Liver (tissue), 9 donors: ENCODE data around the gene LAMA2. TPM values are rescaled to one million over a fixed set of nuclear protein-coding genes. Genes with fewer than 3 reads are reported as not detected.

Experiments used
- DNase-seq: peaks from one replicate; pipeline ENCODE4 v3.0.0-alpha.2; 2017; ENCODE audit warnings: low spot score
- H3K27ac ChIP-seq, 2 donors: one replicate each; pipeline ENCODE4 v1.7.0; 2013; ENCODE audit warnings: inconsistent platforms in 2 of 2, low read length in 2 of 2, control low read depth in 1 of 2, low read depth in 1 of 2, mild to moderate bottlenecking in 1 of 2
- H3K27me3 ChIP-seq, 4 donors: one replicate each; pipeline versions ENCODE4 v1.6.1 to v1.7.0; 2013; ENCODE audit warnings: low read length in 3 of 4, inconsistent platforms in 1 of 4, mild to moderate bottlenecking in 1 of 4, moderate library complexity in 1 of 4; ENCODE audit not compliant: control insufficient read depth in 4 of 4, insufficient read depth in 4 of 4
- H3K36me3 ChIP-seq, 4 donors: one replicate each; pipeline versions ENCODE4 v1.6.1 to v1.7.0; 2013; ENCODE audit warnings: low read length in 3 of 4, mild to moderate bottlenecking in 3 of 4, low read depth in 1 of 4, moderate library complexity in 1 of 4; ENCODE audit not compliant: control insufficient read depth in 4 of 4, insufficient read depth in 3 of 4
- H3K4me1 ChIP-seq, 4 donors: one replicate each; pipeline versions ENCODE4 v1.6.1 to v1.7.0; 2013; ENCODE audit warnings: low read length in 3 of 4, mild to moderate bottlenecking in 3 of 4, moderate library complexity in 1 of 4; ENCODE audit not compliant: control insufficient read depth in 4 of 4, insufficient read depth in 4 of 4
- H3K4me3 ChIP-seq, 3 donors: one replicate each; pipeline versions ENCODE4 v1.6.1 to v1.7.0; 2013; ENCODE audit warnings: low read length in 3 of 3, control low read depth in 1 of 3, low read depth in 1 of 3, mild to moderate bottlenecking in 1 of 3
- H3K9ac ChIP-seq, 2 donors: one replicate each; pipeline ENCODE4 v1.7.0; 2013; ENCODE audit warnings: low read length in 2 of 2, mild to moderate bottlenecking in 2 of 2, moderate library complexity in 2 of 2, control low read depth in 1 of 2, low read depth in 1 of 2
- H3K9me3 ChIP-seq, 4 donors: one replicate each; pipeline versions ENCODE4 v1.6.1 to v1.7.0; 2013; ENCODE audit warnings: low read length in 3 of 4; ENCODE audit not compliant: control insufficient read depth in 4 of 4
- ATF3 ChIP-seq: IDR thresholded peaks from 2 replicates; pipeline ENCODE4 v1.6.1; 2016; ENCODE audit warnings: antibody characterized with exemption
- EGR1 ChIP-seq, 2 donors: IDR thresholded peaks; 2 replicates each; pipeline ENCODE4 v1.6.1; 2016 to 2018; ENCODE audit warnings: antibody characterized with exemption in 2 of 2, low read depth in 2 of 2
- FOXA1 ChIP-seq: IDR thresholded peaks from 2 replicates; pipeline ENCODE4 v1.6.1; 2016; ENCODE audit warnings: antibody characterized with exemption
- FOXA2 ChIP-seq: IDR thresholded peaks from 2 replicates; pipeline ENCODE4 v1.6.1; 2016; ENCODE audit warnings: antibody characterized with exemption
- GABPA ChIP-seq, 2 donors: IDR thresholded peaks in 1 of 2; conservative IDR thresholded peaks in 1 of 2; 2 replicates each; pipeline ENCODE4 v1.6.1; 2016; ENCODE audit warnings: antibody characterized with exemption in 2 of 2, mild to moderate bottlenecking in 1 of 2, moderate library complexity in 1 of 2
- HNF4A ChIP-seq, 2 donors: conservative IDR thresholded peaks; 2 replicates each; pipeline ENCODE4 v1.6.1; 2016; ENCODE audit warnings: antibody characterized with exemption in 2 of 2, mild to moderate bottlenecking in 2 of 2
- HNF4G ChIP-seq: IDR thresholded peaks from 2 replicates; pipeline ENCODE4 v1.6.1; 2016; ENCODE audit warnings: antibody characterized with exemption
- JUND ChIP-seq, 2 donors: IDR thresholded peaks; 2 replicates each; pipeline ENCODE4 v1.6.1; 2016; ENCODE audit warnings: antibody characterized with exemption in 2 of 2
- MAX ChIP-seq: IDR thresholded peaks from 2 replicates; pipeline ENCODE4 v1.6.1; 2016; ENCODE audit warnings: antibody characterized with exemption
- NR2F2 ChIP-seq: IDR thresholded peaks from 2 replicates; pipeline ENCODE4 v1.6.1; 2016; ENCODE audit warnings: antibody characterized with exemption
- RAD21 ChIP-seq, 2 donors: IDR thresholded peaks; 2 replicates each; pipeline ENCODE4 v1.6.1; 2016; ENCODE audit warnings: antibody characterized with exemption in 2 of 2, mild to moderate bottlenecking in 2 of 2
- REST ChIP-seq: IDR thresholded peaks from 2 replicates; pipeline ENCODE4 v1.6.1; 2016; ENCODE audit warnings: antibody characterized with exemption, mild to moderate bottlenecking
- RXRA ChIP-seq, 2 donors: IDR thresholded peaks; 2 replicates each; pipeline ENCODE4 v1.6.1; 2017 to 2018; ENCODE audit warnings: antibody characterized with exemption in 2 of 2, mild to moderate bottlenecking in 1 of 2
- SP1 ChIP-seq: IDR thresholded peaks from 2 replicates; pipeline ENCODE4 v1.6.1; 2018; ENCODE audit warnings: antibody characterized with exemption, mild to moderate bottlenecking
- TAF1 ChIP-seq: conservative IDR thresholded peaks from 2 replicates; pipeline ENCODE4 v1.6.1; 2016; ENCODE audit warnings: antibody characterized with exemption, mild to moderate bottlenecking
- YY1 ChIP-seq: IDR thresholded peaks from 2 replicates; pipeline ENCODE4 v1.6.1; 2016; ENCODE audit warnings: antibody characterized with exemption, mild to moderate bottlenecking
- polyA plus RNA-seq, 2 donors: library from polyadenylated mRNA; stranded (reverse) in 1 of 2; unstranded in 1 of 2; fragments of 200-250 nt in 1 of 2; fragments of >200 nt in 1 of 2; fragmentation: Nextera tagmentation in 1 of 2; extraction: Ambion mirVana in 1 of 2; gene quantifications; one replicate each; pipeline versions ENCODE4 v1.2.1 to v1.2.3, GENCODE V29; 2013 to 2015
- total RNA-seq, 2 donors: library from RNA; depleted of rRNA; stranded (reverse); fragments of >200 nt; gene quantifications; one replicate each; pipeline ENCODE4 v1.2.3, GENCODE V29; 2014
- TF ChIP-seq, protein P1 (sequence below): fragments of 150-350 bp; IDR thresholded peaks from 2 replicates; pipeline ENCODE4 v1.5.1; 2017; ENCODE audit warnings: improper control_type of control experiment, low read depth, low read length; ENCODE audit not compliant: missing input control
- TF ChIP-seq, protein P2 (sequence below): IDR thresholded peaks from 2 replicates; pipeline ENCODE4 v1.6.1; 2016; ENCODE audit warnings: antibody characterized with exemption
- donor health status: healthy.
- donor health status: healthy.
- donor health status: healthy.
- donor health status: healthy.
- donor health status: healthy.

Gene LAMA2
- total and polyA plus RNA-seq, 4 donors = 1.3 to 17.0 (median 3.0) TPM

- H3K4me3 ChIP-seq = no peak overlapping the region
- H3K27ac ChIP-seq = no peak overlapping the region
Observed at GRCh38 chr6:129494586-129494985, 611.6 kb downstream of the LAMA2 start.

More at GRCh38 chr6:129494586-129494985, 611.6 kb downstream of the LAMA2 start:
- H3K36me3 ChIP-seq = peaks cover 0 to 2% (median 0%) of the 10 kb centered on the region in 4 donors
- no peak overlapping the region for H3K9ac ChIP-seq
- TF ChIP-seq YY1 (no peak), RAD21 (IDR thresholded peaks at IDR 0.05) (no peak), SP1 (no peak), TAF1 (no peak), REST (no peak), HNF4G (no peak), NR2F2 (no peak), FOXA2 (no peak), HNF4A (conservative IDR thresholded peaks at IDR 0.05) (no peak), FOXA1 (no peak), GABPA (IDR thresholded peaks at IDR 0.05 in 1 of 2, conservative IDR thresholded peaks at IDR 0.05 in 1 of 2) (no peak), EGR1 (IDR thresholded peaks at IDR 0.05; ENCODE audit: low read depth in 2 of 2) (no peak), ATF3 (no peak), RXRA (IDR thresholded peaks at IDR 0.05) (no peak), MAX (no peak), JUND (IDR thresholded peaks at IDR 0.05) (no peak)
- TF ChIP-seq, protein P1, sequence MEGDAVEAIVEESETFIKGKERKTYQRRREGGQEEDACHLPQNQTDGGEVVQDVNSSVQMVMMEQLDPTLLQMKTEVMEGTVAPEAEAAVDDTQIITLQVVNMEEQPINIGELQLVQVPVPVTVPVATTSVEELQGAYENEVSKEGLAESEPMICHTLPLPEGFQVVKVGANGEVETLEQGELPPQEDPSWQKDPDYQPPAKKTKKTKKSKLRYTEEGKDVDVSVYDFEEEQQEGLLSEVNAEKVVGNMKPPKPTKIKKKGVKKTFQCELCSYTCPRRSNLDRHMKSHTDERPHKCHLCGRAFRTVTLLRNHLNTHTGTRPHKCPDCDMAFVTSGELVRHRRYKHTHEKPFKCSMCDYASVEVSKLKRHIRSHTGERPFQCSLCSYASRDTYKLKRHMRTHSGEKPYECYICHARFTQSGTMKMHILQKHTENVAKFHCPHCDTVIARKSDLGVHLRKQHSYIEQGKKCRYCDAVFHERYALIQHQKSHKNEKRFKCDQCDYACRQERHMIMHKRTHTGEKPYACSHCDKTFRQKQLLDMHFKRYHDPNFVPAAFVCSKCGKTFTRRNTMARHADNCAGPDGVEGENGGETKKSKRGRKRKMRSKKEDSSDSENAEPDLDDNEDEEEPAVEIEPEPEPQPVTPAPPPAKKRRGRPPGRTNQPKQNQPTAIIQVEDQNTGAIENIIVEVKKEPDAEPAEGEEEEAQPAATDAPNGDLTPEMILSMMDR = no peak
- TF ChIP-seq, protein P2, sequence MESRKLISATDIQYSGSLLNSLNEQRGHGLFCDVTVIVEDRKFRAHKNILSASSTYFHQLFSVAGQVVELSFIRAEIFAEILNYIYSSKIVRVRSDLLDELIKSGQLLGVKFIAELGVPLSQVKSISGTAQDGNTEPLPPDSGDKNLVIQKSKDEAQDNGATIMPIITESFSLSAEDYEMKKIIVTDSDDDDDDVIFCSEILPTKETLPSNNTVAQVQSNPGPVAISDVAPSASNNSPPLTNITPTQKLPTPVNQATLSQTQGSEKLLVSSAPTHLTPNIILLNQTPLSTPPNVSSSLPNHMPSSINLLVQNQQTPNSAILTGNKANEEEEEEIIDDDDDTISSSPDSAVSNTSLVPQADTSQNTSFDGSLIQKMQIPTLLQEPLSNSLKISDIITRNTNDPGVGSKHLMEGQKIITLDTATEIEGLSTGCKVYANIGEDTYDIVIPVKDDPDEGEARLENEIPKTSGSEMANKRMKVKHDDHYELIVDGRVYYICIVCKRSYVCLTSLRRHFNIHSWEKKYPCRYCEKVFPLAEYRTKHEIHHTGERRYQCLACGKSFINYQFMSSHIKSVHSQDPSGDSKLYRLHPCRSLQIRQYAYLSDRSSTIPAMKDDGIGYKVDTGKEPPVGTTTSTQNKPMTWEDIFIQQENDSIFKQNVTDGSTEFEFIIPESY = no peak
- no peaks in the 10 kb centered on the region for H3K27me3 ChIP-seq
- H3K9me3 ChIP-seq = no peaks in the 10 kb centered on the region
- H3K4me1 ChIP-seq = peaks cover 3 to 4% (median 3%) of the 10 kb centered on the region in 4 donors
- DNase-seq = no peak
